ENCODE measurements around the gene JPT2. TPM values are rescaled to one million over a fixed set of nuclear protein-coding genes. Genes with fewer than 3 reads are reported as not detected.

Gene JPT2
- total RNA-seq, 1 experiment from 2014 or later = 150 TPM

DNA sequence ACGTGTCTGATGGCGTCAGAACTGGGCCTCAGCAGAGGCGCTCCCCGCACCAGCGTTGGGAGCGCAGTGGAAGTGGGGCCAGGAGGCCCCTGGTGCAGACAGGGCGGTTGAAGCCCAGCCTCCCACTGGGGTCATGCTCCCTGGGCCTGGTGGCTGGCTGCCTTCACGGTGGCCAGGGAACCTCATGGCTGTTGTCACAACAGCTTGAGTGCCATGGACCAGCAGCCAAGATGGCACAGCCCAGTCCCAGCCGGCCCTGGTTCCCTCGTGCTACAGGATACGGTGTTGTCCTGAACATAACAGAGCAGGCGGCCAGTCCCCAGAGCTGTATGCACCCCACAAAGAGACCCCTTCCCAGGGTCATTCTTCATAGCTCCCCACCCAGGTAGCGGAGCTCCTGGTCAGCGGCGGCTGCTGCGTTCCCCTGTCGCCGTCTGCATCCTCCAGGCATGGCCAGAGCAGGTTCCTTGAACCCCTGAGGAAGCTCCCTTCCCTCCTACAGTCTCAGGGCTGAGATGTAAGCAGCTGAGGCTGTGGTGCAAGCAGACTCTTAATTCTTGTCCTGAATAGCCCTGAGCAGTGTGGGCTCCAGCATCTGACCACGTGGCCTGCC lies 63.6 kb downstream of the JPT2 start (continued):
- TF ChIP-seq, protein P1, sequence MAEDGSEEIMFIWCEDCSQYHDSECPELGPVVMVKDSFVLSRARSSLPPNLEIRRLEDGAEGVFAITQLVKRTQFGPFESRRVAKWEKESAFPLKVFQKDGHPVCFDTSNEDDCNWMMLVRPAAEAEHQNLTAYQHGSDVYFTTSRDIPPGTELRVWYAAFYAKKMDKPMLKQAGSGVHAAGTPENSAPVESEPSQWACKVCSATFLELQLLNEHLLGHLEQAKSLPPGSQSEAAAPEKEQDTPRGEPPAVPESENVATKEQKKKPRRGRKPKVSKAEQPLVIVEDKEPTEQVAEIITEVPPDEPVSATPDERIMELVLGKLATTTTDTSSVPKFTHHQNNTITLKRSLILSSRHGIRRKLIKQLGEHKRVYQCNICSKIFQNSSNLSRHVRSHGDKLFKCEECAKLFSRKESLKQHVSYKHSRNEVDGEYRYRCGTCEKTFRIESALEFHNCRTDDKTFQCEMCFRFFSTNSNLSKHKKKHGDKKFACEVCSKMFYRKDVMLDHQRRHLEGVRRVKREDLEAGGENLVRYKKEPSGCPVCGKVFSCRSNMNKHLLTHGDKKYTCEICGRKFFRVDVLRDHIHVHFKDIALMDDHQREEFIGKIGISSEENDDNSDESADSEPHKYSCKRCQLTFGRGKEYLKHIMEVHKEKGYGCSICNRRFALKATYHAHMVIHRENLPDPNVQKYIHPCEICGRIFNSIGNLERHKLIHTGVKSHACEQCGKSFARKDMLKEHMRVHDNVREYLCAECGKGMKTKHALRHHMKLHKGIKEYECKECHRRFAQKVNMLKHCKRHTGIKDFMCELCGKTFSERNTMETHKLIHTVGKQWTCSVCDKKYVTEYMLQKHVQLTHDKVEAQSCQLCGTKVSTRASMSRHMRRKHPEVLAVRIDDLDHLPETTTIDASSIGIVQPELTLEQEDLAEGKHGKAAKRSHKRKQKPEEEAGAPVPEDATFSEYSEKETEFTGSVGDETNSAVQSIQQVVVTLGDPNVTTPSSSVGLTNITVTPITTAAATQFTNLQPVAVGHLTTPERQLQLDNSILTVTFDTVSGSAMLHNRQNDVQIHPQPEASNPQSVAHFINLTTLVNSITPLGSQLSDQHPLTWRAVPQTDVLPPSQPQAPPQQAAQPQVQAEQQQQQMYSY (CRISPR knock-in tag; IDR thresholded peaks at IDR 0.05) = no peak
- TF ChIP-seq ATF3 (CRISPR knock-in tag; conservative IDR thresholded peaks at IDR 0.05) = no peak

- Mint-ChIP-seq H3K4me3 (no peak overlapping the region), H3K27ac (no peak overlapping the region), H3K9me3 (no peaks in the 10 kb centered on the region), H3K36me3 (peaks cover under 1% of the 10 kb centered on the region; the same call in 1 of the 2 replicates), H3K27me3 (ENCODE audit: low read depth) (no peaks in the 10 kb centered on the region), H3K4me1 (no peaks in the 10 kb centered on the region)
- ATAC-seq = no peak
- POLR2A ChIA-PET = no interaction called here
- no peak for TF ChIP-seq TP53 (CRISPR knock-in tag; IDR thresholded peaks at IDR 0.05)
- no peak for TF ChIP-seq RELA (CRISPR knock-in tag; IDR thresholded peaks at IDR 0.05; ENCODE audit: borderline replicate concordance)
- no peak for TF ChIP-seq GTF2I (CRISPR knock-in tag; conservative IDR thresholded peaks at IDR 0.05)
- TF ChIP-seq MYBL2 (CRISPR knock-in tag; IDR thresholded peaks at IDR 0.05) = no peak
- TF ChIP-seq JUN (CRISPR knock-in tag; IDR thresholded peaks at IDR 0.05) = no peak
- TF ChIP-seq CREB1 (CRISPR knock-in tag; IDR thresholded peaks at IDR 0.05) = no peak
- TF ChIP-seq, protein P2, sequence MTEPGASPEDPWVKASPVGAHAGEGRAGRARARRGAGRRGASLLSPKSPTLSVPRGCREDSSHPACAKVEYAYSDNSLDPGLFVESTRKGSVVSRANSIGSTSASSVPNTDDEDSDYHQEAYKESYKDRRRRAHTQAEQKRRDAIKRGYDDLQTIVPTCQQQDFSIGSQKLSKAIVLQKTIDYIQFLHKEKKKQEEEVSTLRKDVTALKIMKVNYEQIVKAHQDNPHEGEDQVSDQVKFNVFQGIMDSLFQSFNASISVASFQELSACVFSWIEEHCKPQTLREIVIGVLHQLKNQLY (CRISPR knock-in tag; IDR thresholded peaks at IDR 0.05) = no peak
- TF ChIP-seq, protein P3, sequence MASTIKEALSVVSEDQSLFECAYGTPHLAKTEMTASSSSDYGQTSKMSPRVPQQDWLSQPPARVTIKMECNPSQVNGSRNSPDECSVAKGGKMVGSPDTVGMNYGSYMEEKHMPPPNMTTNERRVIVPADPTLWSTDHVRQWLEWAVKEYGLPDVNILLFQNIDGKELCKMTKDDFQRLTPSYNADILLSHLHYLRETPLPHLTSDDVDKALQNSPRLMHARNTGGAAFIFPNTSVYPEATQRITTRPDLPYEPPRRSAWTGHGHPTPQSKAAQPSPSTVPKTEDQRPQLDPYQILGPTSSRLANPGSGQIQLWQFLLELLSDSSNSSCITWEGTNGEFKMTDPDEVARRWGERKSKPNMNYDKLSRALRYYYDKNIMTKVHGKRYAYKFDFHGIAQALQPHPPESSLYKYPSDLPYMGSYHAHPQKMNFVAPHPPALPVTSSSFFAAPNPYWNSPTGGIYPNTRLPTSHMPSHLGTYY (CRISPR knock-in tag; IDR thresholded peaks at IDR 0.05) = no peak
- no peak for TF ChIP-seq SOX15 (CRISPR knock-in tag; IDR thresholded peaks at IDR 0.05)
- TF ChIP-seq, protein P4, sequence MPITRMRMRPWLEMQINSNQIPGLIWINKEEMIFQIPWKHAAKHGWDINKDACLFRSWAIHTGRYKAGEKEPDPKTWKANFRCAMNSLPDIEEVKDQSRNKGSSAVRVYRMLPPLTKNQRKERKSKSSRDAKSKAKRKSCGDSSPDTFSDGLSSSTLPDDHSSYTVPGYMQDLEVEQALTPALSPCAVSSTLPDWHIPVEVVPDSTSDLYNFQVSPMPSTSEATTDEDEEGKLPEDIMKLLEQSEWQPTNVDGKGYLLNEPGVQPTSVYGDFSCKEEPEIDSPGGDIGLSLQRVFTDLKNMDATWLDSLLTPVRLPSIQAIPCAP (CRISPR knock-in tag; IDR thresholded peaks at IDR 0.05) = no peak
- TF ChIP-seq, protein P5, sequence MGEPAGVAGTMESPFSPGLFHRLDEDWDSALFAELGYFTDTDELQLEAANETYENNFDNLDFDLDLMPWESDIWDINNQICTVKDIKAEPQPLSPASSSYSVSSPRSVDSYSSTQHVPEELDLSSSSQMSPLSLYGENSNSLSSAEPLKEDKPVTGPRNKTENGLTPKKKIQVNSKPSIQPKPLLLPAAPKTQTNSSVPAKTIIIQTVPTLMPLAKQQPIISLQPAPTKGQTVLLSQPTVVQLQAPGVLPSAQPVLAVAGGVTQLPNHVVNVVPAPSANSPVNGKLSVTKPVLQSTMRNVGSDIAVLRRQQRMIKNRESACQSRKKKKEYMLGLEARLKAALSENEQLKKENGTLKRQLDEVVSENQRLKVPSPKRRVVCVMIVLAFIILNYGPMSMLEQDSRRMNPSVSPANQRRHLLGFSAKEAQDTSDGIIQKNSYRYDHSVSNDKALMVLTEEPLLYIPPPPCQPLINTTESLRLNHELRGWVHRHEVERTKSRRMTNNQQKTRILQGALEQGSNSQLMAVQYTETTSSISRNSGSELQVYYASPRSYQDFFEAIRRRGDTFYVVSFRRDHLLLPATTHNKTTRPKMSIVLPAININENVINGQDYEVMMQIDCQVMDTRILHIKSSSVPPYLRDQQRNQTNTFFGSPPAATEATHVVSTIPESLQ (CRISPR knock-in tag; IDR thresholded peaks at IDR 0.05) = no peak
- DNase-seq (ENCODE audit: low spot score) = no peak
- CTCF ChIA-PET = no interaction called here
Observed at GRCh38 chr16:1743376-1744337, 65.6 kb downstream of the JPT2 start.

Data from WTC11 (cell line).